HepG2 (cell line): ENCODE results near the gene LAMC3. TPM values are rescaled to one million over a fixed set of nuclear protein-coding genes. Genes with fewer than 3 reads are reported as not detected.

ENCODE experiments used
- ISL2 ChIP-seq: sonication (generic); formaldehyde crosslinking; IDR thresholded peaks from 2 replicates; pipeline ENCODE4 v1.5.0; 2020; ENCODE audit warnings: missing genetic modification reagents
- KAT8 ChIP-seq: IDR thresholded peaks from 2 replicates; pipeline ENCODE4 v1.6.1; 2016; ENCODE audit warnings: missing genetic modification reagents, missing compliant biosample characterization
- ZNF256 ChIP-seq: sonication (generic); formaldehyde crosslinking; conservative IDR thresholded peaks from 2 replicates; pipeline ENCODE4 v1.4.0; 2020; ENCODE audit warnings: missing genetic modification reagents
- ZNF367 ChIP-seq: sonication (generic); formaldehyde crosslinking; IDR thresholded peaks from 2 replicates; pipeline ENCODE4 v1.4.0; 2020; ENCODE audit warnings: missing genetic modification reagents, borderline replicate concordance
- ZNF446 ChIP-seq: sonication (generic); formaldehyde crosslinking; IDR thresholded peaks from 2 replicates; pipeline ENCODE4 v1.5.0; 2020; ENCODE audit warnings: mild to moderate bottlenecking, missing genetic modification reagents
- ZNF589 ChIP-seq: sonication (generic); formaldehyde crosslinking; conservative IDR thresholded peaks from 2 replicates; pipeline ENCODE4 v1.8.0; 2022; ENCODE audit warnings: mild to moderate bottlenecking, moderate library complexity, missing genetic modification reagents
- ZNF75D ChIP-seq: sonication (generic); formaldehyde crosslinking; IDR thresholded peaks from 2 replicates; pipeline ENCODE4 v1.8.1; 2023; ENCODE audit warnings: missing genetic modification reagents, mild to moderate bottlenecking, borderline replicate concordance
- polyA plus RNA-seq, 8 experiments: library from polyadenylated mRNA; depleted of rRNA in 3 of 8; stranded (reverse) in 7 of 8; unstranded in 1 of 8; fragments of >200 nt; fragmentation: Illumina TruSeq in 4 of 8; extraction: Trizol in 4 of 8; gene quantifications; 2 replicates each; pipeline versions ENCODE4 v1.2.1 to v1.2.3, GENCODE V29; 2011 to 2016; ENCODE audit warnings: low read depth in 4 of 8, missing spikeins in 1 of 8, mixed read lengths in 1 of 8; ENCODE audit not compliant: insufficient read depth in 1 of 8
- total RNA-seq, 5 experiments: library from RNA; depleted of rRNA; stranded (reverse); fragments of >200 nt; fragmentation: Illumina TruSeq; extraction: Trizol; gene quantifications; 2 replicates each; pipeline ENCODE4 v1.2.3, GENCODE V29; 2016; ENCODE audit warnings: low read depth in 1 of 5
- TF ChIP-seq, protein P1 (sequence below): sonication (generic); formaldehyde crosslinking; IDR thresholded peaks from 2 replicates; pipeline ENCODE4 v1.5.1; 2020; ENCODE audit warnings: missing genetic modification reagents, mild to moderate bottlenecking, borderline replicate concordance
- TF ChIP-seq, protein P2 (sequence below): fragments of 450-650 bp; IDR thresholded peaks from 2 replicates; pipeline ENCODE4 v1.6.1; 2017; ENCODE audit warnings: mild to moderate bottlenecking
- TF ChIP-seq, protein P3 (sequence below): sonication (generic); formaldehyde crosslinking; IDR thresholded peaks from 2 replicates; pipeline ENCODE4 v1.4.0; 2020; ENCODE audit warnings: mild to moderate bottlenecking, missing genetic modification reagents, borderline replicate concordance
- TF ChIP-seq, protein P4 (sequence below): sonication (generic); formaldehyde crosslinking; IDR thresholded peaks from 2 replicates; pipeline ENCODE4 v1.5.0; 2020; ENCODE audit warnings: mild to moderate bottlenecking, missing genetic modification reagents

The LAMC3 gene
- total and polyA plus RNA-seq, 2 of the 13 experiments (the other 11 are each of a cell fraction or from before 2014, with no cell fraction given) = 0.07 to 0.57 TPM

DNA sequence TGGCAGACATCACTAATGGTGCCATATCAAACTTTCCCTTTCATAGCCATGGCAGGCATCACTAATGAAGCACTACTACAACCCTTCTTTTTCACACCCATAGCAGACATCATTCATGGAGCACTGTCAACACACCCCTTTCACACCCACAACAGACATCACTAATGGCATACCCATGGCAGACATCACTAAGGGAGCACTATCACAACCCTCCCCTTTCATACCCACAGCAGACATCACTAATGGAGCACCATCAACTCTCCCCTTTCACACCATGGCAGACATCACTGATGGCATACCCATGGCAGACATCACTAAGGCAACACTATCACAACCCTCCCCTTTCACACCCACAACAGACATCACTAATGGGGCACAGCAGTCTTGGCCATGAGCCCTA, 33.7 kb downstream of the LAMC3 start (continued):
- TF ChIP-seq, protein P1, sequence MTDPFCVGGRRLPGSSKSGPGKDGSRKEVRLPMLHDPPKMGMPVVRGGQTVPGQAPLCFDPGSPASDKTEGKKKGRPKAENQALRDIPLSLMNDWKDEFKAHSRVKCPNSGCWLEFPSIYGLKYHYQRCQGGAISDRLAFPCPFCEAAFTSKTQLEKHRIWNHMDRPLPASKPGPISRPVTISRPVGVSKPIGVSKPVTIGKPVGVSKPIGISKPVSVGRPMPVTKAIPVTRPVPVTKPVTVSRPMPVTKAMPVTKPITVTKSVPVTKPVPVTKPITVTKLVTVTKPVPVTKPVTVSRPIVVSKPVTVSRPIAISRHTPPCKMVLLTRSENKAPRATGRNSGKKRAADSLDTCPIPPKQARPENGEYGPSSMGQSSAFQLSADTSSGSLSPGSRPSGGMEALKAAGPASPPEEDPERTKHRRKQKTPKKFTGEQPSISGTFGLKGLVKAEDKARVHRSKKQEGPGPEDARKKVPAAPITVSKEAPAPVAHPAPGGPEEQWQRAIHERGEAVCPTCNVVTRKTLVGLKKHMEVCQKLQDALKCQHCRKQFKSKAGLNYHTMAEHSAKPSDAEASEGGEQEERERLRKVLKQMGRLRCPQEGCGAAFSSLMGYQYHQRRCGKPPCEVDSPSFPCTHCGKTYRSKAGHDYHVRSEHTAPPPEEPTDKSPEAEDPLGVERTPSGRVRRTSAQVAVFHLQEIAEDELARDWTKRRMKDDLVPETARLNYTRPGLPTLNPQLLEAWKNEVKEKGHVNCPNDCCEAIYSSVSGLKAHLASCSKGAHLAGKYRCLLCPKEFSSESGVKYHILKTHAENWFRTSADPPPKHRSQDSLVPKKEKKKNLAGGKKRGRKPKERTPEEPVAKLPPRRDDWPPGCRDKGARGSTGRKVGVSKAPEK (CRISPR knock-in tag) = no peak
- TF ChIP-seq, protein P2, sequence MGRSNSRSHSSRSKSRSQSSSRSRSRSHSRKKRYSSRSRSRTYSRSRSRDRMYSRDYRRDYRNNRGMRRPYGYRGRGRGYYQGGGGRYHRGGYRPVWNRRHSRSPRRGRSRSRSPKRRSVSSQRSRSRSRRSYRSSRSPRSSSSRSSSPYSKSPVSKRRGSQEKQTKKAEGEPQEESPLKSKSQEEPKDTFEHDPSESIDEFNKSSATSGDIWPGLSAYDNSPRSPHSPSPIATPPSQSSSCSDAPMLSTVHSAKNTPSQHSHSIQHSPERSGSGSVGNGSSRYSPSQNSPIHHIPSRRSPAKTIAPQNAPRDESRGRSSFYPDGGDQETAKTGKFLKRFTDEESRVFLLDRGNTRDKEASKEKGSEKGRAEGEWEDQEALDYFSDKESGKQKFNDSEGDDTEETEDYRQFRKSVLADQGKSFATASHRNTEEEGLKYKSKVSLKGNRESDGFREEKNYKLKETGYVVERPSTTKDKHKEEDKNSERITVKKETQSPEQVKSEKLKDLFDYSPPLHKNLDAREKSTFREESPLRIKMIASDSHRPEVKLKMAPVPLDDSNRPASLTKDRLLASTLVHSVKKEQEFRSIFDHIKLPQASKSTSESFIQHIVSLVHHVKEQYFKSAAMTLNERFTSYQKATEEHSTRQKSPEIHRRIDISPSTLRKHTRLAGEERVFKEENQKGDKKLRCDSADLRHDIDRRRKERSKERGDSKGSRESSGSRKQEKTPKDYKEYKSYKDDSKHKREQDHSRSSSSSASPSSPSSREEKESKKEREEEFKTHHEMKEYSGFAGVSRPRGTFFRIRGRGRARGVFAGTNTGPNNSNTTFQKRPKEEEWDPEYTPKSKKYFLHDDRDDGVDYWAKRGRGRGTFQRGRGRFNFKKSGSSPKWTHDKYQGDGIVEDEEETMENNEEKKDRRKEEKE = no peak
- TF ChIP-seq, protein P3, sequence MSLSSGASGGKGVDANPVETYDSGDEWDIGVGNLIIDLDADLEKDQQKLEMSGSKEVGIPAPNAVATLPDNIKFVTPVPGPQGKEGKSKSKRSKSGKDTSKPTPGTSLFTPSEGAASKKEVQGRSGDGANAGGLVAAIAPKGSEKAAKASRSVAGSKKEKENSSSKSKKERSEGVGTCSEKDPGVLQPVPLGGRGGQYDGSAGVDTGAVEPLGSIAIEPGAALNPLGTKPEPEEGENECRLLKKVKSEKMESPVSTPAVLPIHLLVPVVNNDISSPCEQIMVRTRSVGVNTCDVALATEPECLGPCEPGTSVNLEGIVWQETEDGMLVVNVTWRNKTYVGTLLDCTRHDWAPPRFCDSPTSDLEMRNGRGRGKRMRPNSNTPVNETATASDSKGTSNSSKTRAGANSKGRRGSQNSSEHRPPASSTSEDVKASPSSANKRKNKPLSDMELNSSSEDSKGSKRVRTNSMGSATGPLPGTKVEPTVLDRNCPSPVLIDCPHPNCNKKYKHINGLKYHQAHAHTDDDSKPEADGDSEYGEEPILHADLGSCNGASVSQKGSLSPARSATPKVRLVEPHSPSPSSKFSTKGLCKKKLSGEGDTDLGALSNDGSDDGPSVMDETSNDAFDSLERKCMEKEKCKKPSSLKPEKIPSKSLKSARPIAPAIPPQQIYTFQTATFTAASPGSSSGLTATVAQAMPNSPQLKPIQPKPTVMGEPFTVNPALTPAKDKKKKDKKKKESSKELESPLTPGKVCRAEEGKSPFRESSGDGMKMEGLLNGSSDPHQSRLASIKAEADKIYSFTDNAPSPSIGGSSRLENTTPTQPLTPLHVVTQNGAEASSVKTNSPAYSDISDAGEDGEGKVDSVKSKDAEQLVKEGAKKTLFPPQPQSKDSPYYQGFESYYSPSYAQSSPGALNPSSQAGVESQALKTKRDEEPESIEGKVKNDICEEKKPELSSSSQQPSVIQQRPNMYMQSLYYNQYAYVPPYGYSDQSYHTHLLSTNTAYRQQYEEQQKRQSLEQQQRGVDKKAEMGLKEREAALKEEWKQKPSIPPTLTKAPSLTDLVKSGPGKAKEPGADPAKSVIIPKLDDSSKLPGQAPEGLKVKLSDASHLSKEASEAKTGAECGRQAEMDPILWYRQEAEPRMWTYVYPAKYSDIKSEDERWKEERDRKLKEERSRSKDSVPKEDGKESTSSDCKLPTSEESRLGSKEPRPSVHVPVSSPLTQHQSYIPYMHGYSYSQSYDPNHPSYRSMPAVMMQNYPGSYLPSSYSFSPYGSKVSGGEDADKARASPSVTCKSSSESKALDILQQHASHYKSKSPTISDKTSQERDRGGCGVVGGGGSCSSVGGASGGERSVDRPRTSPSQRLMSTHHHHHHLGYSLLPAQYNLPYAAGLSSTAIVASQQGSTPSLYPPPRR (CRISPR knock-in tag) = no peak
- TF ChIP-seq KAT8 (CRISPR knock-in tag) (no peak), ZNF589 (CRISPR knock-in tag) (no peak), ZNF446 (CRISPR knock-in tag) (no peak), ZNF75D (CRISPR knock-in tag) (no peak), ISL2 (CRISPR knock-in tag) (no peak), ZNF367 (CRISPR knock-in tag) (no peak), ZNF256 (no peak)
- TF ChIP-seq, protein P4, sequence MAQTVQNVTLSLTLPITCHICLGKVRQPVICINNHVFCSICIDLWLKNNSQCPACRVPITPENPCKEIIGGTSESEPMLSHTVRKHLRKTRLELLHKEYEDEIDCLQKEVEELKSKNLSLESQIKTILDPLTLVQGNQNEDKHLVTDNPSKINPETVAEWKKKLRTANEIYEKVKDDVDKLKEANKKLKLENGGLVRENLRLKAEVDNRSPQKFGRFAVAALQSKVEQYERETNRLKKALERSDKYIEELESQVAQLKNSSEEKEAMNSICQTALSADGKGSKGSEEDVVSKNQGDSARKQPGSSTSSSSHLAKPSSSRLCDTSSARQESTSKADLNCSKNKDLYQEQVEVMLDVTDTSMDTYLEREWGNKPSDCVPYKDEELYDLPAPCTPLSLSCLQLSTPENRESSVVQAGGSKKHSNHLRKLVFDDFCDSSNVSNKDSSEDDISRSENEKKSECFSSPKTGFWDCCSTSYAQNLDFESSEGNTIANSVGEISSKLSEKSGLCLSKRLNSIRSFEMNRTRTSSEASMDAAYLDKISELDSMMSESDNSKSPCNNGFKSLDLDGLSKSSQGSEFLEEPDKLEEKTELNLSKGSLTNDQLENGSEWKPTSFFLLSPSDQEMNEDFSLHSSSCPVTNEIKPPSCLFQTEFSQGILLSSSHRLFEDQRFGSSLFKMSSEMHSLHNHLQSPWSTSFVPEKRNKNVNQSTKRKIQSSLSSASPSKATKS (CRISPR knock-in tag) = no peak
